IMR-90 (cell line): ENCODE data around the gene NFIA. TPM values are rescaled to one million over a fixed set of nuclear protein-coding genes. Genes with fewer than 3 reads are reported as not detected.

ENCODE experiments used
- ATAC-seq: fragments of 200-7000 bp; cut with Tn5 transposase; 2 replicates; pipeline ENCODE4 v1.9.1; 2020; ENCODE audit warnings: low read depth, mild to moderate bottlenecking, moderate library complexity
- BruUV-seq: library from RNA; stranded (reverse); fragments of 400-500 nt; replicated peaks from 2 replicates; lab custom pipeline; 2021; lab: Mats Ljungman, UMichigan
- CTCF ChIA-PET: fragments of 300-600 bp; formaldehyde crosslinking; extraction: SDS; loops from one replicate; lab custom pipeline; 2021; ENCODE audit warnings: antibody characterized with exemption; lab: Yijun Ruan, JAX
- POLR2A ChIA-PET: fragments of 300-600 bp; sonication (Branson Sonifier 250); formaldehyde crosslinking; loops from one replicate; lab custom pipeline; 2022; ENCODE audit warnings: antibody characterized with exemption; ENCODE audit not compliant: unreplicated experiment; lab: Charles Lee
- DNase-seq: peaks from one replicate; pipeline ENCODE4 v3.0.0; 2013
- H2AFZ ChIP-seq: replicated peaks from 2 replicates; pipeline ENCODE3; 2013; ENCODE audit warnings: low read length, mild to moderate bottlenecking; ENCODE audit not compliant: poor library complexity
- H2AK5ac ChIP-seq: 2 replicates; pipeline ENCODE4 v1.6.1; 2013; ENCODE audit warnings: low read depth, low read length, inconsistent platforms
- H2AK9ac ChIP-seq: replicated peaks from 2 replicates; pipeline ENCODE3; 2013; ENCODE audit warnings: mild to moderate bottlenecking, low read depth, low read length, moderate library complexity; ENCODE audit not compliant: poor library complexity
- H2BK120ac ChIP-seq: 2 replicates; pipeline ENCODE4 v1.6.1; 2013; ENCODE audit warnings: low read depth, low read length, inconsistent platforms
- H2BK15ac ChIP-seq: 3 replicates; pipeline ENCODE4 v1.6.1; 2013; ENCODE audit warnings: low read depth, low read length, inconsistent platforms
- H2BK20ac ChIP-seq: 2 replicates; pipeline ENCODE4 v1.6.1; 2013; ENCODE audit warnings: low read depth, mild to moderate bottlenecking, inconsistent platforms, low read length, moderate library complexity
- H2BK5ac ChIP-seq: 2 replicates; pipeline ENCODE4 v1.6.1; 2013; ENCODE audit warnings: mild to moderate bottlenecking, low read depth, low read length, inconsistent platforms; ENCODE audit not compliant: poor library complexity, severe bottlenecking
- H3K14ac ChIP-seq: replicated peaks from 2 replicates; pipeline ENCODE4 v1.6.1; 2013; ENCODE audit warnings: low read depth, low read length, inconsistent platforms
- H3K18ac ChIP-seq: 2 replicates; pipeline ENCODE4 v1.6.1; 2013; ENCODE audit warnings: low read depth, low read length, control low read depth
- H3K23ac ChIP-seq: 2 replicates; pipeline ENCODE4 v1.6.1; 2013; ENCODE audit warnings: low read depth, low read length, inconsistent platforms
- H3K27ac ChIP-seq: 2 replicates; pipeline ENCODE4 v1.5.1; 2013; ENCODE audit warnings: mild to moderate bottlenecking, control low read depth, low read length; ENCODE audit not compliant: insufficient read depth
- H3K27me3 ChIP-seq: 2 replicates; pipeline ENCODE4 v1.6.1; 2013; ENCODE audit warnings: low read length; ENCODE audit not compliant: control insufficient read depth, insufficient read depth
- H3K36me3 ChIP-seq: 2 replicates; pipeline ENCODE4 v1.6.1; 2013; ENCODE audit warnings: low read length, mixed read lengths; ENCODE audit not compliant: control insufficient read depth, insufficient read depth
- H3K4ac ChIP-seq: 2 replicates; pipeline ENCODE4 v1.6.1; 2013; ENCODE audit warnings: low read depth, low read length, inconsistent platforms
- H3K4me1 ChIP-seq: 2 replicates; pipeline ENCODE4 v1.6.1; 2013; ENCODE audit warnings: low read length, mixed read lengths; ENCODE audit not compliant: control insufficient read depth, insufficient read depth
- H3K4me2 ChIP-seq: 2 replicates; pipeline ENCODE4 v1.6.1; 2013; ENCODE audit warnings: low read depth, mild to moderate bottlenecking, control low read depth, low read length, moderate library complexity
- H3K4me3 ChIP-seq: 2 replicates; pipeline ENCODE4 v1.5.1; 2013; ENCODE audit warnings: low read depth, mild to moderate bottlenecking, control low read depth, low read length, moderate library complexity; ENCODE audit not compliant: insufficient read depth
- H3K56ac ChIP-seq: 2 replicates; pipeline ENCODE4 v1.6.1; 2013; ENCODE audit warnings: low read length, inconsistent platforms; ENCODE audit not compliant: insufficient read depth; ENCODE audit errors: extremely low read depth
- H3K79me1 ChIP-seq, 2 experiments: 2 replicates each; pipeline ENCODE4 v1.6.1; 2013; ENCODE audit warnings: low read length in 2 of 2, inconsistent platforms in 1 of 2, low read depth in 1 of 2
- H3K9ac ChIP-seq: 2 replicates; pipeline ENCODE4 v1.6.1; 2013; ENCODE audit warnings: low read depth, low read length, control low read depth
- H3K9me1 ChIP-seq: 2 replicates; pipeline ENCODE4 v1.6.1; 2013; ENCODE audit warnings: low read length, inconsistent platforms; ENCODE audit not compliant: insufficient read depth
- H3K9me3 ChIP-seq: 2 replicates; pipeline ENCODE4 v1.6.1; 2013; ENCODE audit warnings: low read length; ENCODE audit not compliant: control insufficient read depth, insufficient read depth
- H4K20me1 ChIP-seq: 2 replicates; pipeline ENCODE4 v1.6.1; 2013; ENCODE audit warnings: low read length, inconsistent platforms; ENCODE audit not compliant: insufficient read depth
- H4K5ac ChIP-seq: 2 replicates; pipeline ENCODE4 v1.6.1; 2013; ENCODE audit warnings: mild to moderate bottlenecking, low read depth, low read length, control low read depth
- H4K8ac ChIP-seq, 2 experiments: 2 replicates each; pipeline ENCODE4 v1.6.1; 2013; ENCODE audit warnings: low read depth in 2 of 2, low read length in 2 of 2, control low read depth in 1 of 2, inconsistent platforms in 1 of 2
- H4K91ac ChIP-seq: 2 replicates; pipeline ENCODE4 v1.6.1; 2013; ENCODE audit warnings: low read depth, low read length, inconsistent platforms; ENCODE audit not compliant: insufficient read depth
- MXI1 ChIP-seq: IDR thresholded peaks from 2 replicates; pipeline ENCODE4 v1.6.1; 2012; ENCODE audit warnings: low read depth, mild to moderate bottlenecking, low read length, moderate library complexity, borderline replicate concordance
- NFE2L2 ChIP-seq: fragments of 150-350 bp; IDR thresholded peaks from 2 replicates; pipeline ENCODE4 v1.6.1; 2016; ENCODE audit warnings: low read depth, mild to moderate bottlenecking, low read length
- RCOR1 ChIP-seq: IDR thresholded peaks from 2 replicates; pipeline ENCODE4 v1.6.1; 2012; ENCODE audit warnings: mild to moderate bottlenecking, low read length, improper control_type of control experiment; ENCODE audit not compliant: insufficient replicate concordance
- WGBS, 2 experiments: methylation state at CpG; one replicate each; pipeline versions ENCODE4 v1.1.5 to v1.1.7; 2013; ENCODE audit warnings: missing lambda C conversion rate in 2 of 2; ENCODE audit not compliant: insufficient read length in 1 of 2; ENCODE audit errors: extremely low coverage in 2 of 2; 5-methylcytosine and 5-hydroxymethylcytosine counted together
- dilution Hi-C: fragments of 300-500 bp; cut with HindIII; formaldehyde crosslinking; loops from one replicate; pipeline ENCODE4 v1.14.3; 2018; ENCODE audit warnings: low sequenced_read_pairs; ENCODE audit not compliant: unreplicated experiment
- in situ Hi-C: fragments of 300-500 bp; cut with MboI; formaldehyde crosslinking; loops from 3 replicates; pipeline ENCODE4 v1.14.3; 2019; ENCODE audit warnings: low sequenced_read_pairs, inconsistent platforms, mixed read lengths
- intact Hi-C: fragments of 100-400 bp; cut with micrococcal nuclease; formaldehyde crosslinking; loops from 2 replicates; pipeline ENCODE4 v1.10.0; 2022
- polyA plus RNA-seq, 3 experiments: library from polyadenylated mRNA; depleted of rRNA; stranded (reverse); fragments of >200 nt; gene quantifications; 2 replicates each; pipeline ENCODE4 v1.2.3, GENCODE V29; 2012; ENCODE audit warnings: low replicate concordance in 1 of 3
- total RNA-seq: library from RNA; depleted of rRNA; stranded (reverse); fragments of >200 nt; gene quantifications from 2 replicates; pipeline ENCODE4 v1.2.3, GENCODE V29; 2012

NFIA gene
- total and polyA plus RNA-seq, 2 of the 4 experiments (the other 2 are of a cell fraction) = 1.6 to 2.2 TPM

- POLR2A ChIA-PET = interaction anchor here (0.6 kb wide), 1 partner anchor 794 kb away, joined by 4 read pairs; no protein-coding TSS in a partner anchor
- Histone ChIP-seq H3K4me3 (no peak overlapping the region), H3K36me3 (no peaks in the 10 kb centered on the region), H3K4me2 (no peak overlapping the region), H3K56ac (no peak overlapping the region), H3K23ac (no peak overlapping the region), H3K9ac (no peak overlapping the region), H2AK9ac (no peak overlapping the region), H3K14ac (no peak overlapping the region), H3K9me3 (no peaks in the 10 kb centered on the region), H3K18ac (no peak overlapping the region), H2BK15ac (no peak overlapping the region), H3K27me3 (no peaks in the 10 kb centered on the region; the same call in 1 of the 2 replicates), H3K79me1 (no peaks in the 10 kb centered on the region), H3K4me1 (no peaks in the 10 kb centered on the region), H2BK5ac (no peak overlapping the region), H2AFZ (no peak overlapping the region), H4K8ac (no peak overlapping the region), H4K91ac (no peak overlapping the region), H3K27ac (no peak overlapping the region), H3K9me1 (no peaks in the 10 kb centered on the region), H4K5ac (no peak overlapping the region), H2BK120ac (no peak overlapping the region), H3K4ac (no peak overlapping the region), H4K20me1 (no peaks in the 10 kb centered on the region), H2BK20ac (no peak overlapping the region), H2AK5ac (no peak overlapping the region)
- intact Hi-C loops (no loop called here), in situ Hi-C loops (no loop called here), dilution Hi-C loops (no loop called here)
- DNase-seq (no peak), ATAC-seq (no peak)
- CTCF ChIA-PET = no interaction called here
- WGBS, 2 experiments = no CpG with 5 or more reads among the region's 1 CpG
- TF ChIP-seq RCOR1 = no peak
- no peak for TF ChIP-seq MXI1
- TF ChIP-seq NFE2L2 = no peak
- no TSS peak for BruUV-seq
Measured at GRCh38 chr1:61191433-61191720, 109.0 kb downstream of the NFIA start.
